Motor neuron (in vitro differentiated cells): ENCODE measurements around the gene TOM1L1. TPM values are rescaled to one million over a fixed set of nuclear protein-coding genes. Genes with fewer than 3 reads are reported as not detected.
A peak's percentile ranks its signal among the peaks of the same experiment; 100 is the strongest.

Source experiments
- ATAC-seq, 8 experiments: fragments of 200-7000 bp; cut with Tn5 transposase; replicated peaks in 6 of 8; 2 replicates each; pipeline ENCODE4 v1.8.0; 2021; ENCODE audit warnings: mild to moderate bottlenecking in 8 of 8, moderate library complexity in 8 of 8
- H3K27ac ChIP-seq, 2 donors: fragments of 250-450 bp; sonication (Bioruptor Pico); 2 replicates each; pipeline ENCODE4 v1.9.0; 2021; ENCODE audit warnings: antibody characterized with exemption in 2 of 2, mild to moderate bottlenecking in 2 of 2, moderate library complexity in 1 of 2
- H3K4me1 ChIP-seq, 2 donors: fragments of 250-450 bp; sonication (Bioruptor Pico); replicated peaks in 1 of 2; 2 replicates each; pipeline ENCODE4 v1.6.1; 2021; ENCODE audit warnings: antibody characterized with exemption in 2 of 2, mild to moderate bottlenecking in 2 of 2, moderate library complexity in 1 of 2
- H3K4me3 ChIP-seq, 5 donors: fragments of 250-450 bp; sonication (Bioruptor Pico); 2 replicates each; pipeline ENCODE4 v1.9.0; 2021; ENCODE audit warnings: antibody characterized with exemption in 5 of 5, mild to moderate bottlenecking in 5 of 5, moderate library complexity in 4 of 5
- WGBS, 10 experiments: fragments of 450-650 bp; shearing (Covaris generic); methylation state at CpG; one replicate each; pipeline ENCODE4 v1.0.0; 2022; 5-methylcytosine and 5-hydroxymethylcytosine counted together
- in situ Hi-C, 9 experiments: fragments of 400-800 bp; cut with MboI; loops; one replicate each; pipeline ENCODE4 v1.15.0; 2021; ENCODE audit warnings: low sequenced_read_pairs in 9 of 9, low pct_unique_long_range_greater_than_20kb in 2 of 9; ENCODE audit not compliant: unreplicated experiment in 9 of 9
- total RNA-seq, 8 experiments: library from RNA; unstranded; fragments of 300-600 nt; gene quantifications; 2 replicates each; pipeline versions ENCODE4 v1.2.3 to v1.2.4, GENCODE V29; 2022

The TOM1L1 gene
- total RNA-seq, 8 experiments from 2014 or later: 5.0 to 51.3 (median 14.9) TPM

GRCh38 chr17:54935471-54935870 lies 34.8 kb downstream of the TOM1L1 start:
- ATAC-seq: no peak
- 71 to 100% (median 91%) methylated on average over 1 to 5 of the region's 5 CpGs; no CpG with 5 or more reads in 4 of the 10 experiments for WGBS, 10 experiments
- Histone ChIP-seq H3K4me1 (no peaks in the 10 kb centered on the region), H3K4me3 (no peak overlapping the region), H3K27ac (no peak overlapping the region)
- in situ Hi-C loops: no loop called here

DNA sequence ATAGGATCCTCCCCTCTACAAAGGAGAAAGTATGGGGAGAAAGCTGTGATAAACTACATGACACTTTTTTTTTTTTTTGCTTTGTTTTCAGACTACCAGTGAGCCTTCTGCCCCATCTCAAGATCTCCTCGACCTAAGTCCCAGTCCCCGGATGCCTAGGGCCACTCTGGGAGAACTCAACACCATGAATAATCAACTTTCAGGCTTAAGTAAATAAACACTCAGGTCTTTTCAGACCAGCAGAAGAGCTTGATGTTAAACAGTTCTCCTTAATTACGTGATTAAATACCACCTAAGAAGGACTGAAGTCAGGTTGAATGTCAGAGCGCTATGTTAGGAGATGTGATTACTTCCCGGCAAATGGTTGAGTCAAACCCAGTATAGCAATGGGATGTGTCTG lies 36.4 kb downstream of the TOM1L1 start:
- ATAC-seq: no peak
- WGBS, 10 experiments: 49 to 95% (median 86%) methylated on average over 2 to 5 of the region's 5 CpGs; no CpG with 5 or more reads in 1 of the 10 experiments
- in situ Hi-C loops: no loop called here
- Histone ChIP-seq H3K4me3 (no peak overlapping the region), H3K4me1 (no peaks in the 10 kb centered on the region), H3K27ac (no peak overlapping the region)

DNA sequence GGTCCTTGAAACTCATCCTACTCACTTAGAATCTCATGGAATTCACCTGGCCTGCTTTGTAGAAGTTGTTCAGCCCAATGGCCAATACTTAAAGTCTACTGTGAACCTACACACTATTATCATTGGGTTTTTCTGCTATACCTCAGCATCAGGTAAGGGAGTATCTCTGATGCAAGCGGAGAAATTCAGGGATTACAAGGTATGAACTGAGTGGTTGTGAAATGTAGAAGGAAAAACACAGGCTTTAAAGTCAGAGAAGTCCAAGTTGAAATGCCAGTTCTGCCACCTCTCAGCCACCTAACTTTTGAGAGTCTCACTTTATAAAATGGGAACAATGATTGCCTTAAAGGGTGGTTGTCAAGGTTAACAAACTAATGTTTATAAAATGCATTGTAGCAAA lies 36.8 kb downstream of the TOM1L1 start:
- in situ Hi-C loops: no loop called here
- 89 to 100% (median 100%) methylated on average over 1 of the region's 1 CpG; no CpG with 5 or more reads in 4 of the 10 experiments for WGBS, 10 experiments
- H3K27ac ChIP-seq: no peak overlapping the region
- ATAC-seq: no peak
- H3K4me3 ChIP-seq: no peak overlapping the region
- H3K4me1 ChIP-seq: no peaks in the 10 kb centered on the region

- Histone ChIP-seq H3K4me3 (no peak overlapping the region), H3K27ac (no peak overlapping the region), H3K4me1 (no peaks in the 10 kb centered on the region)
- WGBS, 10 experiments: 46 to 100% (median 95%) methylated on average over 1 of the region's 1 CpG; no CpG with 5 or more reads in 2 of the 10 experiments
- in situ Hi-C loops: no loop called here
- no peak for ATAC-seq
These were observed 40.6 kb downstream of the TOM1L1 start for GRCh38 chr17:54941285-54941684.

GRCh38 chr17:54944796-54945195 lies 44.1 kb downstream of the TOM1L1 start:
- ATAC-seq: peak in 1 of 8 experiments; percentile 48
- in situ Hi-C loops: no loop called here
- no peaks in the 10 kb centered on the region for H3K4me1 ChIP-seq
- H3K4me3 ChIP-seq: no peak overlapping the region
- H3K27ac ChIP-seq: no peak overlapping the region
- WGBS, 10 experiments: 43 to 100% (median 93%) methylated on average over 1 of the region's 1 CpG; no CpG with 5 or more reads in 4 of the 10 experiments

- H3K27ac ChIP-seq: no peak overlapping the region
- ATAC-seq: no peak
- WGBS, 10 experiments: 0 to 100% (median 50%) methylated on average over 1 of the region's 1 CpG; no CpG with 5 or more reads in 1 of the 10 experiments
These were observed 44.6 kb downstream of the TOM1L1 start for GRCh38 chr17:54945231-54945630.

DNA sequence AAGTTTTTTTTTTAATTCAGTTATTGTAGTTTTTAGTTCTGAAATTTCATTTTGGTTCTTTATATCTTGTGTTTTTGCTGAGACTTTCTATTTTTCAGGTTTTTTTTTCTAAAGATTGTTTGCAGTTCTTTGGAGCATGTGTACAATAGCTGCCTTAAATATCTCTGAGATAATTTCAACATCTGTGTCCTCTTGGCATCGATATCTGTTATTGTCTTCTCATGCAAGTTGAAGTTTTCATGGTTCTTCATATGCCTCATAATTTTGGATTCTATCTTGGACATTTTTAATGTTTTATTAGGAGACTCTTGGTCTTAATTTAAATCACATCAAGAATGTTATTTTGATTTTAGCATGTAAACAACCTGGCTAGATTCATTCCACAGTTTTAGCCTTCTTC lies 45.0 kb downstream of the TOM1L1 start:
- Histone ChIP-seq H3K4me1 (no peaks in the 10 kb centered on the region), H3K4me3 (no peak overlapping the region), H3K27ac (no peak overlapping the region)
- WGBS, 10 experiments: 6 to 100% (median 100%) methylated on average over 1 of the region's 1 CpG; no CpG with 5 or more reads in 1 of the 10 experiments
- ATAC-seq: no peak
- in situ Hi-C loops: no loop called here

More at GRCh38 chr17:54945231-54945630, 44.6 kb downstream of the TOM1L1 start:
- no peaks in the 10 kb centered on the region for H3K4me1 ChIP-seq
- H3K4me3 ChIP-seq: no peak overlapping the region
- in situ Hi-C loops: no loop called here

DNA sequence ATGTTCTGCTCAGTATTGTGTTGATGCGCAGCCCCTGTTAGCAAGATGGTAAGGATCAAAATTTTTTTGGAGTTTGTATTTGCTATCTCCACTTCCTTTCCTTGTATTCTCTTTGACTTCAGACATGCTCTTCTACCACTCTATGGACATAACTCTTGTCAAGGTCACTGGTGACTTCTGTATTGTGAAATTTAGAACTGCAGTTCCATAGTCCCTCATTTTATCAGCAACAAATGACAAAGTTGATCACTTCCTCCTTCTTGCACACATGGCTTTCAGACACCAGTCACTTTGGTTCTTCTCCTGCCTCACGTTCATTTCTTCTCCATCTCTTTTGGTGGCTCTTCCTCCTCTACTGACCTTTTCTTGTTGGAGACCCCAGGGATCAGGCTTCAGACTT lies 46.7 kb downstream of the TOM1L1 start:
- H3K27ac ChIP-seq: no peak overlapping the region
- in situ Hi-C loops: no loop called here
- ATAC-seq: no peak
- no peaks in the 10 kb centered on the region for H3K4me1 ChIP-seq
- WGBS, 10 experiments: 50 to 100% (median 94%) methylated on average over 1 to 2 of the region's 2 CpGs; no CpG with 5 or more reads in 1 of the 10 experiments
- H3K4me3 ChIP-seq: no peak overlapping the region

DNA sequence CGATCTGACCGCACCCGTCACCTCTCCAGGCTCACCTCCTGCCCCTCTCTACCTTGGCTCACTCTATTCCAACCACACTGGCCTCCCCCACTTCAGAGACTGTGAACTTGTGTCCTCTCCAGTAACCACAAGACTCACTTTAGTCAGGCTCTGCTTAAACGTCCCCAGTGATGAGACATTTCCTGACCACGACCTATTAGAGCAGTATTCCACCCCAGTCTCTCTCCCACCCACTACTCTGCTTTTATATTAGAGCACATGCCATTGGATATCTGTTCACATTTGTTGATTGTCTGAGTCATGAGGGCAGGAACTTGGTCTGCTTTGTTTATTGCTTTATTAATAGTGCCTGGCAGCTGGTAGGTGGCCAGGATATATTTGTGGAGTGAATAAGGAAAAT lies 47.7 kb downstream of the TOM1L1 start:
- WGBS, 10 experiments: 0 to 91% (median 79%) methylated on average over 2 to 5 of the region's 5 CpGs; no CpG with 5 or more reads in 3 of the 10 experiments

GRCh38 chr17:54950116-54950515 lies 49.5 kb downstream of the TOM1L1 start:
- ATAC-seq: no peak
- no peaks in the 10 kb centered on the region for H3K4me1 ChIP-seq
- 36 to 100% (median 90%) methylated on average over 2 of the region's 2 CpGs; no CpG with 5 or more reads in 2 of the 10 experiments for WGBS, 10 experiments
- in situ Hi-C loops: no loop called here
- no peak overlapping the region for H3K27ac ChIP-seq
- no peak overlapping the region for H3K4me3 ChIP-seq

More for the DNA sequence above, 47.7 kb downstream of the TOM1L1 start:
- ATAC-seq: peak in 2 of 8 experiments; percentile 21 to 57
- in situ Hi-C loops: no loop called here
- Histone ChIP-seq H3K27ac (no peak overlapping the region), H3K4me1 (no peaks in the 10 kb centered on the region), H3K4me3 (no peak overlapping the region)

DNA sequence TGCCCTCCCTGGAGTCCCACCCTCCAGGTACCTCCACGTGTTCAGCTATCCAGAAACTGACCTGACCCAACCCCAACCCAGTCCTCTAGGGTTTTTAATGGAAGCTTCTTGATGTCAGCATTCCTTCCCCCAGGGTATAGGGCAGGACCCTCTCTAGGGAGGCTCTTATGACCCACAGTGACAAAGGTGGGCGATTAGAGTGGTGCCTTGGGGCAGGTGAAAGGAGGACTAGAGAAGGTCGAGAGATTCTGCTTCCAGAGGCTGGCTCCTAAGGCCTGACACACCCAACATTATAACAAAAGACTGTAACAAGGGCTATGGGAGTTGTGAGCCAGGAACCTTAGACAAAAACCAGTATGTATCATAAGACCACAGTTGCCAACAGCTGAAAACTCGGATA lies 50.6 kb downstream of the TOM1L1 start:
- H3K4me1 ChIP-seq: peaks cover 8 to 9% of the 10 kb centered on the region in 2 donors
- ATAC-seq: no peak
- H3K4me3 ChIP-seq: no peak overlapping the region
- in situ Hi-C loops: no loop called here
- no peak overlapping the region for H3K27ac ChIP-seq
- 80 to 100% (median 100%) methylated on average over 1 to 2 of the region's 4 CpGs; no CpG with 5 or more reads in 5 of the 10 experiments for WGBS, 10 experiments

- Histone ChIP-seq H3K4me3 (no peak overlapping the region), H3K27ac (peak overlapping the region; percentile 26 to 63), H3K4me1 (peaks cover 21 to 25% of the 10 kb centered on the region in 2 donors)
- ATAC-seq: peak; percentile 42 to 99 (median 98)
- in situ Hi-C loops: no loop called here
- WGBS, 10 experiments: 0 to 100% (median 40%) methylated on average over 1 to 3 of the region's 3 CpGs; no CpG with 5 or more reads in 2 of the 10 experiments
These were observed 56.1 kb downstream of the TOM1L1 start for GRCh38 chr17:54956791-54957190.

GRCh38 chr17:54967621-54968261 lies 67.1 kb downstream of the TOM1L1 start:
- ATAC-seq: peak in 7 of 8 experiments; percentile 1 to 29 (median 6)
- in situ Hi-C loops: no loop called here
- H3K4me3 ChIP-seq: peak overlapping the region; percentile 57 to 89 (median 73)
- H3K4me1 ChIP-seq: peaks cover 18 to 21% of the 10 kb centered on the region in 2 donors
- peak overlapping the region; percentile 86 to 88 for H3K27ac ChIP-seq
- WGBS, 10 experiments: 0 to 5% (median 0%) methylated on average over 1 to 16 of the region's 21 CpGs; no CpG with 5 or more reads in 2 of the 10 experiments
